M059J (cell line): Measurements from ENCODE around the gene FRMPD4. TPM values are rescaled to one million over a fixed set of nuclear protein-coding genes. Genes with fewer than 3 reads are reported as not detected.
A peak's percentile ranks its signal among the peaks of the same experiment; 100 is the strongest.

Experiments used
- DNase-seq: peaks from one replicate; pipeline ENCODE4 v3.0.0-alpha.2; 2012; ENCODE audit warnings: low read depth
- total RNA-seq: library from RNA; depleted of rRNA; stranded (reverse); fragments of >200 nt; shearing (Covaris generic); gene quantifications from 2 replicates; pipeline ENCODE4 v1.2.3, GENCODE V29; 2014

The FRMPD4 gene
- total RNA-seq, 1 experiment from 2014 or later = 3.5 TPM

- DNase-seq = no peak
Measured at GRCh38 chrX:12751887-12752286, 613.6 kb downstream of the FRMPD4 start.

DNA sequence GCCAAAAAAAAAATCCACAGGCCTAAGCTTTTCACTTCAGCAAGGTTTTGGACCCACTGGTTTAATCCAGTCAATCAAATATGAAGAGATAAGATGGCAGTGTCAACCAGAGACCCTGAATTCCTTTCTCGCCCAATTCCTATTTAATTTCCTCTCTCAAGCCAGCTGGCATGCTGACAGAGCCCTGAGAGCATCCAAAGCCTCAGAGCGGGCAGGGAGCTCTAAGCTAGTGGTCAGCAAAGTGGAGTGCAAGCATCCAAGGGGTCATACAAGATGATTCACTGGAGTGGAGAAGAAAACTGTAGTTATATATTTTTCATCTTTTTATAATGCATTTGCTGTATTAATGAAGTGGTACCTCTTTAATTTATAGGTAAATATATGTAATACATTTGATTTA is 615.1 kb downstream of the FRMPD4 start:
- DNase-seq = peak; percentile 39

- DNase-seq = peak; percentile 57
Measured at GRCh38 chrX:12758291-12758690, 620.0 kb downstream of the FRMPD4 start.

DNA sequence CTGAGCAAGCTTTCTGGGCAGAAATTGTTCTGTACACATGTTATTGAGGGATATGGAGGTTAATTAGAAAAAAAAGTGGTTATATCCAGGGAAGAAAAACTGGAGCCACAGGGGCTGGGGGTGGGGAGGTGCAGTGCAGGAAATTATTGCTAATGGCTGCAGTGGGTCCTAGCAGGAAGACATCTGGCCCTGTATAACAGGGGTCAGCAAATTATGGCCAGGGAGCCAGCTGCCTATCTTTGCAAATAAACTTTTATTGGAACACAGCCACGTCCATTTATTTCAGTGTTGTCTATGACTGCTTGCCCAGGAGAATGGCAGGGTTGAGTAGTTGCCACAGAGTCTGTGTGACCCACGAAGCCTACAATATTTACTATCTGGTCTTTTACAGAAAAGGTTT is 629.6 kb downstream of the FRMPD4 start:
- DNase-seq = no peak

DNA sequence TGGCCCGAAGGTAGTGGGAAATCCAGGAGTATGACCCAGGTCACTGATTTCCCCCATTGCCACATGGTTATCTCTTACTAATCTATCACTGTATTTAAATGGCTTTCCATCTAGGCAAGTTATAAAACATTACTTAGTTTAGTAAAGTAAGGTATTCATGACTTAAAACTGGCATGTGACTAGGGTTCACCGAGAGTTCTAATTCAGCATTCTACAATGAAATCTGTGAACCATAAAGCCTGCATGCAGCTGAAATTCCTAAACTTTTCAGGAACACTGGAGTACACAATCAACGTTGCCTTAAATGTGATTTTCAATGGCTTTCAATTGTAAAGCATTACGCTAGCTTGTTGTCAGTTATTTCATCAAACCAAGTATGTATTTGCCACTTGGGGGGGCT is 630.2 kb downstream of the FRMPD4 start:
- no peak for DNase-seq

GRCh38 chrX:12770440-12770839 is 632.2 kb downstream of the FRMPD4 start:
- peak; percentile 28 for DNase-seq

DNA sequence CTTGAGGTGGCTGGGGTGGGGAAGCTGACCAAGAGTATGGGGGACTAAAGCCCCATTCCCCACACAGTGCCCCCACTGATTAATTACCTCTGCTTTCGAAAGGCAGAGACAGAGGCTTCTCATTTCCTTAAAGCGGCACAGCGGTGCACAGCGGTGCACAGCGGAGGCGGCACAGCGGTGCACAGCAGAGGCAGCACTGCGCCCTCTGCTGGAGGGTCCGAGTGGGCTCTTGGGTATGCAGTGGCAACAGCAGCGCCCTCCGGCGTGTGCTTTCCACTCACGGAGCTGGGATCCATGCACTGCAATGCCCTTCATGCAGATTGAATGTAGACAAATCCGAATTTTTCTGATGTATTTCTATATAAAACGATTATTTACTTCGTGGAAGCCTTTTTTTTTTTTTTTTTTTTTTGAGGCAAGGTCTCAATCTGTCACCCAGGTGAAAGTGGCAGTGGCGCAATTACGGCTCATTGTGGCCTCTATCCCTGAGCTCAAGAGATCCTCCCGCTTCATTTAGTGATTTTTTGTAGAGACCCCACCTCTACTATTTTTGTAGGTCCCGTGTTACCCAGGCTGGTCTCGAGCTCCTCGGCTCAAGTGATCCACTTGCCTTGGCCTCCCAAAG is 633.3 kb downstream of the FRMPD4 start:
- DNase-seq = no peak
